Mucosa of rectum (tissue), 2 donors: Measurements from ENCODE around the gene ITGB5.
A peak's percentile ranks its signal among the peaks of the same experiment; 100 is the strongest.

Experiments used
- H3K27ac ChIP-seq, 2 donors: one replicate each; pipeline ENCODE4 v1.7.0; 2013; ENCODE audit warnings: inconsistent platforms in 2 of 2, low read depth in 2 of 2, low read length in 2 of 2
- H3K27me3 ChIP-seq, 2 donors: one replicate each; pipeline ENCODE4 v1.7.0; 2013; ENCODE audit warnings: low read length in 2 of 2; ENCODE audit not compliant: control insufficient read depth in 2 of 2, insufficient read depth in 2 of 2
- H3K36me3 ChIP-seq, 2 donors: one replicate each; pipeline ENCODE4 v1.7.0; 2013; ENCODE audit warnings: low read length in 2 of 2; ENCODE audit not compliant: control insufficient read depth in 2 of 2, insufficient read depth in 2 of 2
- H3K4me1 ChIP-seq, 2 donors: one replicate each; pipeline ENCODE4 v1.7.0; 2013; ENCODE audit warnings: low read length in 2 of 2, mild to moderate bottlenecking in 1 of 2; ENCODE audit not compliant: control insufficient read depth in 2 of 2, insufficient read depth in 2 of 2
- H3K4me3 ChIP-seq, 2 donors: one replicate each; pipeline ENCODE4 v1.7.0; 2013; ENCODE audit warnings: low read length in 2 of 2
- H3K9ac ChIP-seq, 2 donors: one replicate each; pipeline ENCODE4 v1.7.0; 2013; ENCODE audit warnings: low read length in 2 of 2, low read depth in 1 of 2, mild to moderate bottlenecking in 1 of 2
- H3K9me3 ChIP-seq, 2 donors: one replicate each; pipeline ENCODE4 v1.7.0; 2013; ENCODE audit warnings: low read length in 2 of 2; ENCODE audit not compliant: control insufficient read depth in 2 of 2
- donor health status: healthy.
- donor health status: Normal muscosa, but diverticular disease.

ITGB5 gene

DNA sequence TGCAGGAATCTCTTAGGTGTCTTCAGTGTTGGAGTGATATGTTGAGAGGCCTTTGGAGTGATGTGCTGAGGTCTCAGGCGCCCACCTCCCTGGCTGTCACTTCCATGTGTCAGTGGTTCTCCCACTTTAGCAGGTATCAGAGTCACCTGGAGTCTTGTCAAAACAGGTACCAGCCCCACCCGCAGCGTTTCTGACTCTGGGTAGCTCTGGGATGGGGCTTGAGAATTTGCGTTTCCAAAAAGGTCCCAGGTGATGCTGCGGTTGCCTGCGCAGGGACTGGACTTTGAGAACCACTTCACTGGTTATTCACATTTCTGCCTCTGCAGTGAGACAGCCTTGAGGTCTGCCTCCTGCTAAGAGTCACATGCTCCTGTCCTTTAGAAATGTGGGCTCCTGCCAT is 141.4 kb downstream of the ITGB5 start:
- Histone ChIP-seq H3K27me3 (no peaks in the 10 kb centered on the region), H3K4me1 (no peaks in the 10 kb centered on the region), H3K36me3 (peaks cover 27 to 34% of the 10 kb centered on the region in 2 donors), H3K9me3 (no peaks in the 10 kb centered on the region), H3K27ac (no peak overlapping the region), H3K9ac (no peak overlapping the region), H3K4me3 (no peak overlapping the region)

DNA sequence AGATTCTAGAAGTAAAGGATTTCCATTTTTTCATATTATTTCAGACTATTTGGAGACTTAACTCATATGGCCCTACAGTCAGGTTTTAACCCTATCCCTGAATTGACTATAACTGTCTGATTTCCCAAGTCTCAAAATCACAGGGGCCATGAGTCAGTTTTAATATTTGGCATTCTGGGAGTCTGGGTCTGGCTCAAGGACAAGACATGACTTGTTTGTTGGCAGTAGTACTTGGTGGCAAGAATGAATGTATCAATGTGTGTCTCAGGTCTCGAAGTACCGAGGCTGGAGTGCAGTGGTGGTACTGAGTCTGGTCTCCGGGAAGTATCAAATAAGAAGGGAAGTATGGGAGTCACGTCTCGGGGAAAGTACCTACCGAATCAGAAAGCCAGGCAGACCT is 146.1 kb downstream of the ITGB5 start:
- Histone ChIP-seq H3K36me3 (peaks cover 51 to 56% of the 10 kb centered on the region in 2 donors), H3K9ac (no peak overlapping the region), H3K27ac (no peak overlapping the region), H3K9me3 (no peaks in the 10 kb centered on the region), H3K4me1 (no peaks in the 10 kb centered on the region), H3K4me3 (no peak overlapping the region), H3K27me3 (no peaks in the 10 kb centered on the region)

GRCh38 chr3:124731760-124732159 is 155.4 kb downstream of the ITGB5 start:
- Histone ChIP-seq H3K9me3 (no peaks in the 10 kb centered on the region), H3K4me3 (no peak overlapping the region), H3K27ac (no peak overlapping the region), H3K9ac (no peak overlapping the region), H3K36me3 (peaks cover 0 to 16% of the 10 kb centered on the region in 2 donors), H3K27me3 (peaks cover 0 to 3% of the 10 kb centered on the region in 2 donors), H3K4me1 (peaks cover 10 to 12% of the 10 kb centered on the region in 2 donors)

GRCh38 chr3:124730941-124731297 is 156.2 kb downstream of the ITGB5 start:
- peak overlapping the region; percentile 92 to 96 for H3K9ac ChIP-seq
- peak overlapping the region; percentile 96 to 100 for H3K4me3 ChIP-seq
- H3K4me1 ChIP-seq = peaks cover 10 to 12% of the 10 kb centered on the region in 2 donors
- no peaks in the 10 kb centered on the region for H3K9me3 ChIP-seq
- peaks cover 0 to 12% of the 10 kb centered on the region in 2 donors for H3K36me3 ChIP-seq
- peak overlapping the region in 1 of 2 donors; percentile 10 for H3K27ac ChIP-seq
- H3K27me3 ChIP-seq = peaks cover 0 to 3% of the 10 kb centered on the region in 2 donors

DNA sequence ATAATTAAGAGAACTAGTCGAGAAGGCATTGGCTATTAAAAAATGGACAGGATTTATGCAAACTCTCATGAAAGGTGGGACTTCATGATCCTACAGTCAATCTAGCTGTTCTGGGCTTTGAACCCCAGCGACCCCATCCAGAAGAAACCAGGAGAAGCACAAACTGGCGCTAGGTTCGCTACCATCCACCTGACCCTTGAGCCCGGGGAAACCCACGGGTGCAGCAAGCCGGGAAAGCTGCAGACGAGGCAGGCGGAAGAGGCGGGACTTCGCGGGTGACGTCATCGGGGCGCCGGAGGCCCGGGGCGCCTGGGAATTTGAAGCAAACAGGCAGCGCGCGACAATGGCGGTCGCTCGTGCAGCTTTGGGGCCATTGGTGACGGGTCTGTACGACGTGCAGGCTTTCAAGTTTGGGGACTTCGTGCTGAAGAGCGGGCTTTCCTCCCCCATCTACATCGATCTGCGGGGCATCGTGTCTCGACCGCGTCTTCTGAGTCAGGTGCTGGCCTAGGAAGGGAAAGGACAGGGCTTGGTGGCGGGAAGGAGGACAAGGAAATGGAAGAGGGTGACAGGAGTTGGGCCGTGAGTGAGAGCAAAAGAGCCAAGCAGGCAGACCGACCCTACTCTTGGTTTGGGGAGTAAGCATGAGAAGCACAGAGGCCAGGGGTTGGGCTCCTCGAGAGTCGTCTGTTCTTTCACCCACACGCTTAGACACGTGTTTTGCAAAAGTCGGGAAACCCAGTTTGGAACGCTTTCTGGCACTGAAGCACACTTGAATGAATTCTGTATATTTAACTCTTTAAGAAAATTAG is 156.8 kb downstream of the ITGB5 start, which contains the start of gene UMPS:
Gene UMPS, plus strand, starts transcription at position 324 of the 812 bp plus-strand sequence. Its CDS starts 20 bp downstream, at position 344.
- Histone ChIP-seq H3K9ac (peak within 1 kb of the TSS; percentile 92 to 96), H3K9me3 (no peaks in the 10 kb centered on the region), H3K27ac (peak within 1 kb of the TSS; percentile 10 to 71), H3K27me3 (peaks cover 0 to 3% of the 10 kb centered on the region in 2 donors), H3K4me3 (peak within 1 kb of the TSS; percentile 96 to 100), H3K4me1 (peaks cover 10 to 12% of the 10 kb centered on the region in 2 donors), H3K36me3 (peaks cover 0 to 8% of the 10 kb centered on the region in 2 donors)

DNA sequence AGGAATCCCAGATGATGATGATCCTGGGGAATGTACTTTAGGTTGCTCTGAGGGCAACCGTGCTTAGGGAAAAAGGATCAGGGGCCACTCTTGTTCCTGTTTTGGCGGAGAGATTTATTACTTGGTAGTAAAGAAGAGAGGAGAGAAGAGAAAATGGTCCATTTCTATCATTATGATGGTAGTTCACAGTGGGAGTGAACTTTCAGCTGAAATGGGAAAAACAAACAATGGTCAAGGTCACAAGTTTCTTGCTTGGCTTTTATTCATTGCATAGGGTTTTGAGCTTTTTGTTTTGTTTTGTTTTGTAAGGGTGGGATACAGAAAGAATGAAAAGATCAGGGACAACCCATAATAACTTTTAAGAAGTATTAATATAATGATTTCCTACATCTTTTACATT is 164.6 kb downstream of the ITGB5 start:
- no peak overlapping the region for H3K4me3 ChIP-seq
- peaks cover 0 to 2% of the 10 kb centered on the region in 2 donors for H3K27me3 ChIP-seq
- H3K27ac ChIP-seq = no peak overlapping the region
- H3K36me3 ChIP-seq = peaks cover 2 to 3% of the 10 kb centered on the region in 2 donors
- H3K9me3 ChIP-seq = no peaks in the 10 kb centered on the region
- H3K9ac ChIP-seq = no peak overlapping the region
- no peaks in the 10 kb centered on the region for H3K4me1 ChIP-seq

GRCh38 chr3:124714223-124714853 is 172.8 kb downstream of the ITGB5 start:
- no peak overlapping the region for H3K9ac ChIP-seq
- no peak overlapping the region for H3K27ac ChIP-seq
- H3K4me3 ChIP-seq = no peak overlapping the region

More at GRCh38 chr3:124714223-124714853, 172.8 kb downstream of the ITGB5 start:
- Histone ChIP-seq H3K36me3 (peaks cover 2 to 3% of the 10 kb centered on the region in 2 donors), H3K27me3 (no peaks in the 10 kb centered on the region), H3K9me3 (no peaks in the 10 kb centered on the region), H3K4me1 (no peaks in the 10 kb centered on the region)
